NB4 (cell line): ENCODE measurements around the gene CHI3L2.

ENCODE experiments used
- DNase-seq: peaks from one replicate; pipeline ENCODE4 v3.0.0; 2010; ENCODE audit warnings: low read depth
- H3K4me3 ChIP-seq: one replicate; pipeline ENCODE4 v1.5.1; 2011; ENCODE audit warnings: mild to moderate bottlenecking, low read depth, low read length, moderate library complexity
- CTCF ChIP-seq: IDR thresholded peaks from one replicate; pipeline ENCODE4 v1.5.1; 2012; ENCODE audit warnings: low read depth, low read length
- MYC ChIP-seq: IDR thresholded peaks from 2 replicates; pipeline ENCODE4 v1.6.1; 2011; ENCODE audit warnings: low read depth, low read length
- POLR2A ChIP-seq: IDR thresholded peaks from 2 replicates; pipeline ENCODE4 v1.6.1; 2011; ENCODE audit warnings: mild to moderate bottlenecking; ENCODE audit not compliant: insufficient read length; ENCODE audit errors: extremely low read depth
- TF ChIP-seq, protein P1 (sequence below): IDR thresholded peaks from 2 replicates; pipeline ENCODE4 v1.6.1; 2011; ENCODE audit warnings: low read depth, low read length

CHI3L2 gene

DNA sequence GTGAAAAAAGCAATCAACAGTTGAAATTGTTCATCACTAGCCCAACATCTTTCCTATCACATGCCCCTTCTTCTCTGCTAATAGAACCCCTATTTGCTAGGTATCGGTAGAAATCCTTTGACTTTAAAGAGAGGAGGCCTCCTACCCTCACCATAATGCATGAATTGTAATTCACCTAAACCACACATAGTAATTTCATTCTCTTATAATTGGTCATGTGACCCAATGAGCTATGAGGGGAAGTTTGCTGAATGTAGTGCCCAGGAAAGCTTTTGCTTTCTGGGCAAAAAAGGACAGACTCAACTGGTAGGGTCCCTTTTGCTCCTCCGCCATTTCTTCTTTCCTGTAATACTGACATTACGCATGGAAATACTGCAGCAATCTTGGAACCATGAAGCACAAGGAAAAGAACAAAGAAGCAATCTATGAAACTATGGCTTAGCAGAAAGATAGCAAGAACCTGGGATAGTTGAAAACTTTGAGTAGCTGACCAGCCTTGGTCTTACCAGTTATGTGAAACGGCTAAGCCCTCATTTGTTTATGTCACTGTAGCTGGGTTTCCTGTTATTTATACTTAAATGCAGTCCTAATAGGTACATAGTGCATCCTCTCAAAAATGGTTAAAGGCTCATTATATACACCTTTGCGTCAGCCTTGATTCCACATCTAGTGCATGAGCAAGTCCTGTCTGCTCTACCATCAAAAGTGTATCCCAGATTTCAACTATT lies 10.2 kb upstream of the CHI3L2 start:
- DNase-seq = no peak
- TF ChIP-seq POLR2A (no peak), MYC (no peak), CTCF (no peak)
- TF ChIP-seq, protein P1, sequence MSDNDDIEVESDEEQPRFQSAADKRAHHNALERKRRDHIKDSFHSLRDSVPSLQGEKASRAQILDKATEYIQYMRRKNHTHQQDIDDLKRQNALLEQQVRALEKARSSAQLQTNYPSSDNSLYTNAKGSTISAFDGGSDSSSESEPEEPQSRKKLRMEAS = no peak
- no peak overlapping the region for H3K4me3 ChIP-seq

- H3K4me3 ChIP-seq = no peak overlapping the region
- DNase-seq = no peak
- TF ChIP-seq, protein P1 = no peak
- no peak for TF ChIP-seq POLR2A
- TF ChIP-seq MYC = no peak
- TF ChIP-seq CTCF = no peak
Measured at GRCh38 chr1:111218701-111219556, 8.6 kb upstream of the CHI3L2 start.

DNA sequence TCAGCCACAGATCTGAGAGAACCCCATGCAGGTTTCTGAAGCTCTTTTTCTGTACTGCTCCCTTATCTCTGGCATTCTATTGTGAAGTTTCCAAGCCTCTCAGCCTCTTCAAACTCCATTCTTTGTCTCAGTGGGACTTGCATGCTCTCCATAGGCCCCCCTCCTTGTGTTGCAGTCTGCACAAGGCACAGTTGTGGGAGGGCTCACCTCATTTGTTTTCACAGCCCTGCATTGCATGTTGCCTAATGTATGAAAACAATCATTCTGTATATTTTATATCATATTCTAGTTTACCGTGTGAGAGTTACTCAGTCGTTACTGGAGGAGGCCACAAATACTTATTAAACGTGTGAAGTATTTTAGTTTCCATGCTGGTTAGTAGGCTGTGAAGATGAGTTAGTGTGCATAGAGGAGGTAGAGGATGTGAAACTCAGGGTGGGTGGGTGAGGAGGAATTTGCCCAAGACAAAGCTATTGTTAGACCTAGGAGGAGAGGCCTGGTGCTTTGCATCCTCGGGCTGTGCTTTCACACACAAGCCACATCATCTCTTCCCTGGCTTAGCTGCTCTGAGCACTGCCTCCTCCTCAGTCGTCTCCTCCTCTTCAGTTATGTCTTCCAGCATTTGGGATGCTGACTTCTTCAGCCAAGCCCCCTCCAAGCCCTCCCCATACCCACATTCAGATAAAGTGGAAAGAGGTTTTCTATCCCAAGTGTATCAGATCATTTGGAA lies 7.8 kb upstream of the CHI3L2 start:
- TF ChIP-seq MYC = no peak
- TF ChIP-seq, protein P1 = no peak
- peak; percentile 78 for DNase-seq
- no peak overlapping the region for H3K4me3 ChIP-seq

- H3K4me3 ChIP-seq = no peak overlapping the region
- TF ChIP-seq CTCF (no peak), MYC (no peak), POLR2A (no peak)
- TF ChIP-seq, protein P1 = no peak
- no peak for DNase-seq
Measured at GRCh38 chr1:111220302-111220890, 7.1 kb upstream of the CHI3L2 start.

DNA sequence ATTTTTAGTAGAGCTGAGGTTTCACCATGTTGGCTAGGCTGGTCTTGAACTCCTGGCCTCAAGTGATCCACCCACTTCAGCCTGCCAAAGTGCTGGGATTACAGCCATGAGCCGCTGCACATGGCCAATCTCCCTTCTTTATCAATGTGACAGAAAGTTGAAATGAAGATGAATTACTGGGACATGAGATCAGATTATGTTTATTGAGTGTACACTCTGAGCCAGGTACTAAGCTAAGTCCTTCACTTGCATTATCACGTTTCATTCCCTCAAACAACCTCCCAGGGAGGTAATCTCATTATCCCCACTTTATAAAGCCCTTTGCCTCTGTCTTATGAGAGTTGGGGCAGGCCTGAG lies 6.3 kb upstream of the CHI3L2 start:
- no peak for DNase-seq
- TF ChIP-seq, protein P1 = no peak
- TF ChIP-seq MYC = no peak
- TF ChIP-seq POLR2A = no peak
- no peak for TF ChIP-seq CTCF
- no peak overlapping the region for H3K4me3 ChIP-seq
